K562 (cell line): ENCODE measurements around the gene USPL1. TPM values are rescaled to one million over a fixed set of nuclear protein-coding genes. Genes with fewer than 3 reads are reported as not detected.

Source experiments
- ATAC-seq: fragments of 200-7000 bp; cut with Tn5 transposase; 3 replicates; pipeline ENCODE4 v1.9.1; 2020; ENCODE audit warnings: moderate library complexity
- BruUV-seq: library from RNA; stranded (reverse); fragments of 400-500 nt; replicated peaks from 2 replicates; lab custom pipeline; 2021; lab: Mats Ljungman, UMichigan
- CTCF ChIA-PET: fragments of 300-600 bp; formaldehyde crosslinking; extraction: SDS; loops from one replicate; lab custom pipeline; 2021; ENCODE audit warnings: low intra/inter-chr PET ratio; lab: Yijun Ruan, JAX
- POLR2A ChIA-PET: fragments of 300-600, 350-650 bp; sonication (Branson Sonifier 250); formaldehyde crosslinking; extraction: SDS; loops from one replicate; lab custom pipeline; 2021; ENCODE audit warnings: antibody characterized with exemption, inconsistent platforms; lab: Yijun Ruan, JAX
- DNase-seq, 4 experiments: peaks; one replicate each; pipeline versions ENCODE4 v3.0.0 to v3.0.0-alpha.2; 2011 to 2018; ENCODE audit warnings: low spot score in 3 of 4, mixed read lengths in 3 of 4; ENCODE audit errors: extremely low read depth in 1 of 4
- FAIRE-seq: peaks from 2 replicates; lab custom pipeline; 2011; peaks lifted over from hg19 to GRCh38; lab: Jason Lieb, UNC
- H2AFZ ChIP-seq: 2 replicates; pipeline ENCODE4 v1.6.0; 2011; ENCODE audit warnings: low read depth, low read length, control low read depth, inconsistent platforms
- H3K27ac ChIP-seq: fragments of 200-600 bp; 3 replicates; pipeline ENCODE4 v1.8.0; 2011; ENCODE audit warnings: low read depth, mild to moderate bottlenecking, control low read depth, inconsistent platforms, low read length, moderate library complexity, mixed read lengths; ENCODE audit errors: extremely low read depth
- H3K27me3 ChIP-seq, 2 experiments: fragments of 300-600 bp in 1 of 2; 2 replicates in 1 of 2; 3 replicates in 1 of 2; pipeline versions ENCODE4 v1.6.0 to v1.8.0; 2011; ENCODE audit warnings: inconsistent platforms in 2 of 2, low read length in 2 of 2, mild to moderate bottlenecking in 1 of 2, mixed read lengths in 1 of 2, moderate library complexity in 1 of 2; ENCODE audit not compliant: control insufficient read depth in 2 of 2, insufficient read depth in 2 of 2
- H3K36me3 ChIP-seq: fragments of 300-600 bp; 3 replicates; pipeline ENCODE4 v1.8.0; 2011; ENCODE audit warnings: mild to moderate bottlenecking, low read length, inconsistent platforms; ENCODE audit not compliant: control insufficient read depth, insufficient read depth
- H3K4me1 ChIP-seq, 2 experiments: fragments of 200-600 bp in 1 of 2; replicated peaks in 1 of 2; 2 replicates in 1 of 2; 3 replicates in 1 of 2; pipeline versions ENCODE4 v1.5.1 to v1.8.0; 2011; ENCODE audit warnings: inconsistent platforms in 2 of 2, low read length in 2 of 2, mild to moderate bottlenecking in 1 of 2, mixed read lengths in 1 of 2, moderate library complexity in 1 of 2; ENCODE audit not compliant: control insufficient read depth in 2 of 2, insufficient read depth in 2 of 2
- H3K4me2 ChIP-seq: 2 replicates; pipeline ENCODE4 v1.6.1; 2011; ENCODE audit warnings: low read length, control low read depth, inconsistent platforms, mixed read lengths; ENCODE audit not compliant: insufficient read depth
- H3K4me3 ChIP-seq: fragments of 200-600 bp; sonication (generic), shearing (Covaris generic); 2 replicates; pipeline ENCODE4 v1.5.1; 2016; ENCODE audit warnings: control low read depth, inconsistent platforms
- H3K79me2 ChIP-seq: fragments of 200-600 bp; 3 replicates; pipeline ENCODE4 v1.8.0; 2011; ENCODE audit warnings: low read length, inconsistent platforms; ENCODE audit not compliant: control insufficient read depth, insufficient read depth
- H3K9ac ChIP-seq, 2 experiments: 2 replicates each; pipeline versions ENCODE4 v1.6.0 to v1.6.1; 2011; ENCODE audit warnings: low read depth in 2 of 2, low read length in 2 of 2, control low read depth in 1 of 2, inconsistent platforms in 1 of 2, mild to moderate bottlenecking in 1 of 2, mixed read lengths in 1 of 2; ENCODE audit not compliant: insufficient read depth in 1 of 2
- H3K9me1 ChIP-seq: one replicate; pipeline ENCODE4 v1.6.0; 2011; ENCODE audit warnings: inconsistent platforms, mild to moderate bottlenecking, low read length, moderate library complexity; ENCODE audit not compliant: control insufficient read depth, insufficient read depth
- H3K9me3 ChIP-seq: replicated peaks from 2 replicates; pipeline ENCODE4 v1.5.1; 2011; ENCODE audit warnings: low read depth, low read length, inconsistent platforms; ENCODE audit not compliant: control insufficient read depth, insufficient read depth
- H4K20me1 ChIP-seq: replicated peaks from 2 replicates; pipeline ENCODE4 v1.6.1; 2011; ENCODE audit warnings: low read length, inconsistent platforms, mixed read lengths; ENCODE audit not compliant: control insufficient read depth, insufficient read depth
- CTCF ChIP-seq, 3 experiments: IDR thresholded peaks in 2 of 3; conservative IDR thresholded peaks in 1 of 3; 2 replicates each; pipeline ENCODE4 v1.5.1; 2011 to 2012; ENCODE audit warnings: low read length in 3 of 3, mild to moderate bottlenecking in 3 of 3, control low read depth in 2 of 3, improper control_type of control experiment in 1 of 3, inconsistent platforms in 1 of 3, low read depth in 1 of 3, mixed read lengths in 1 of 3, moderate library complexity in 1 of 3; ENCODE audit not compliant: insufficient read depth in 2 of 3
- RAD21 ChIP-seq, 2 experiments: fragments of 250-450 bp in 1 of 2; fragments of 450-650 bp in 1 of 2; sonication (Bioruptor Pico) in 1 of 2; formaldehyde crosslinking in 1 of 2; IDR thresholded peaks in 1 of 2; conservative IDR thresholded peaks in 1 of 2; 2 replicates each; pipeline versions ENCODE4 v1.4.0 to v1.8.0; 2020 to 2022; ENCODE audit warnings: mild to moderate bottlenecking in 2 of 2, moderate library complexity in 1 of 2
- REST ChIP-seq, 2 experiments: fragments of 450-650 bp; formaldehyde crosslinking in 1 of 2; IDR thresholded peaks; 2 replicates each; pipeline versions ENCODE4 v1.4.0 to v1.6.1; 2014 to 2020; ENCODE audit warnings: mild to moderate bottlenecking in 2 of 2, borderline replicate concordance in 1 of 2, low read depth in 1 of 2
- SIN3A ChIP-seq, 2 experiments: fragments of 150-350 bp in 1 of 2; IDR thresholded peaks; 2 replicates each; pipeline ENCODE4 v1.6.1; 2011 to 2016; ENCODE audit warnings: borderline replicate concordance in 2 of 2, low read depth in 2 of 2, low read length in 2 of 2, mild to moderate bottlenecking in 2 of 2, moderate library complexity in 2 of 2; ENCODE audit not compliant: control insufficient read depth in 1 of 2
- ZNF592 ChIP-seq: fragments of 450-650 bp; IDR thresholded peaks from 2 replicates; pipeline ENCODE4 v1.6.1; 2017; ENCODE audit warnings: antibody characterized with exemption, mild to moderate bottlenecking
- WGBS: fragments of 100-300 bp; shearing (Covaris generic); methylation state at CpG from one replicate; pipeline ENCODE4 v1.1.6; 2016; ENCODE audit warnings: low coverage, mixed read lengths; ENCODE audit not compliant: insufficient coverage; ENCODE audit errors: missing lambda C conversion rate; 5-methylcytosine and 5-hydroxymethylcytosine counted together
- in situ Hi-C: fragments of 300-500 bp; cut with MboI; formaldehyde crosslinking; loops from 4 replicates; pipeline ENCODE4 v1.15.0; 2018; ENCODE audit warnings: inconsistent platforms, mixed read lengths
- intact Hi-C: fragments of 100-400 bp; cut with micrococcal nuclease; formaldehyde crosslinking; loops from 2 replicates; pipeline ENCODE4 v1.14.2; 2022
- polyA plus RNA-seq, 8 experiments: library from polyadenylated mRNA; depleted of rRNA in 4 of 8; stranded (reverse) in 5 of 8; unstranded in 3 of 8; fragments of >200 nt; fragmentation: Nextera tagmentation in 2 of 8; fragmentation: Illumina TruSeq in 1 of 8; extraction: Ambion mirVana in 2 of 8; extraction: Trizol in 1 of 8; gene quantifications; 2 replicates each; pipeline versions ENCODE4 v1.2.1 to v1.2.3, GENCODE V29; 2011 to 2014; ENCODE audit warnings: inconsistent platforms in 1 of 8, missing spikeins in 1 of 8
- total RNA-seq, 7 experiments: library from RNA; depleted of rRNA in 6 of 7; stranded (reverse); fragments of >200 nt in 6 of 7; fragmentation: Illumina TruSeq in 2 of 7; extraction: Trizol in 2 of 7; gene quantifications; 2 replicates each; pipeline versions ENCODE4 v1.2.1 to v1.2.3, GENCODE V29; 2011 to 2021; ENCODE audit warnings: low replicate concordance in 1 of 7

The USPL1 gene
- total and polyA plus RNA-seq, 9 of the 15 experiments (the other 6 are each of a cell fraction or from before 2014, with no cell fraction given) = 5.5 to 18.0 (median 12.0) TPM

GRCh38 chr13:30581582-30581981, 36.1 kb upstream of the USPL1 start:
- 10% methylated on average over 1 of the region's 1 CpG for WGBS
- CTCF ChIA-PET = interaction anchor here (1.1 kb wide), 1 partner anchor 448 kb away, joined by 5 read pairs; no protein-coding TSS in a partner anchor
- H3K4me3 ChIP-seq = no peak overlapping the region
- H3K27me3 ChIP-seq = no peaks in the 10 kb centered on the region; a peak in 1 of 5 replicates
- no peak overlapping the region for H2AFZ ChIP-seq
- no peak overlapping the region for H3K9ac ChIP-seq
- DNase-seq = peak in 2 of 4 experiments; percentile 9 to 25
- ATAC-seq = no peak
- FAIRE-seq = peak; percentile 57
- H3K36me3 ChIP-seq = no peaks in the 10 kb centered on the region
- no peak overlapping the region for H3K4me2 ChIP-seq
- TF ChIP-seq CTCF (IDR thresholded peaks at IDR 0.05 in 2 of 3, conservative IDR thresholded peaks at IDR 0.05 in 1 of 3; ENCODE audit: insufficient read depth in 2 of 3, low read depth in 1 of 3, low read length in 3 of 3) = peak; percentile 22 to 53 (median 25); a peak in 4 of 6 replicates
- TF ChIP-seq ZNF592 = no peak
- no peak for TF ChIP-seq SIN3A (IDR thresholded peaks at IDR 0.05; ENCODE audit: borderline replicate concordance in 2 of 2, control insufficient read depth in 1 of 2, low read depth in 2 of 2, low read length in 2 of 2)
- peak; percentile 28 to 57; a peak in 3 of 4 replicates for TF ChIP-seq RAD21 (CRISPR knock-in tag; conservative IDR thresholded peaks at IDR 0.05 in 1 of 2, IDR thresholded peaks at IDR 0.05 in 1 of 2)
- peak; percentile 20; the same call in 1 of the 2 replicates for TF ChIP-seq REST (IDR thresholded peaks at IDR 0.05; ENCODE audit: borderline replicate concordance)
- TF ChIP-seq REST (CRISPR knock-in tag; IDR thresholded peaks at IDR 0.05; ENCODE audit: low read depth) = no peak
- H3K27ac ChIP-seq = no peak overlapping the region
- H3K9me3 ChIP-seq = no peaks in the 10 kb centered on the region
- H4K20me1 ChIP-seq = peaks cover 7% of the 10 kb centered on the region; the same call in 1 of the 2 replicates
- POLR2A ChIA-PET = interaction anchor here (0.6 kb wide), 1 partner anchor 465 kb away, joined by 3 read pairs; no protein-coding TSS in a partner anchor
- in situ Hi-C loops (no loop called here), intact Hi-C loops (loop anchor here (2.0 kb wide), 1 partner anchor 449 kb away; no protein-coding TSS in a partner anchor)
- H3K9me1 ChIP-seq = no peaks in the 10 kb centered on the region
- H3K79me2 ChIP-seq = no peaks in the 10 kb centered on the region
- H3K4me1 ChIP-seq = peaks cover 0 to 11% of the 10 kb centered on the region in 2 experiments; a peak in 4 of 5 replicates
- no TSS peak for BruUV-seq
